Spleen (tissue), 11 donors: ENCODE measurements around the gene MN1. TPM values are rescaled to one million over a fixed set of nuclear protein-coding genes. Genes with fewer than 3 reads are reported as not detected.

Experiments
- DNase-seq: peaks from one replicate; pipeline ENCODE4 v3.0.0-alpha.2; 2020
- H3K27ac ChIP-seq, 8 donors: fragments of 200-600 bp; sonication (generic) in 7 of 8; 1 replicate in 4 of 8; 2 replicates in 4 of 8; pipeline versions ENCODE4 v1.5.0 to v1.8.0; 2016 to 2021; ENCODE audit warnings: inconsistent platforms in 4 of 8, mild to moderate bottlenecking in 4 of 8, moderate library complexity in 1 of 8
- H3K27me3 ChIP-seq, 7 donors: fragments of 200-600 bp; sonication (generic) in 6 of 7; replicated peaks in 1 of 7; 1 replicate in 4 of 7; 2 replicates in 3 of 7; pipeline versions ENCODE4 v1.5.0 to v1.8.0; 2016 to 2021; ENCODE audit warnings: inconsistent platforms in 3 of 7, mild to moderate bottlenecking in 1 of 7
- H3K36me3 ChIP-seq, 6 donors: fragments of 200-600 bp; sonication (generic) in 5 of 6; 1 replicate in 4 of 6; 2 replicates in 2 of 6; pipeline versions ENCODE4 v1.5.0 to v1.8.0; 2016 to 2021; ENCODE audit warnings: inconsistent platforms in 2 of 6
- H3K4me1 ChIP-seq, 6 donors: fragments of 200-600 bp; sonication (generic) in 5 of 6; 1 replicate in 3 of 6; 2 replicates in 3 of 6; pipeline versions ENCODE4 v1.5.0 to v1.8.0; 2016 to 2021; ENCODE audit warnings: inconsistent platforms in 3 of 6
- H3K4me3 ChIP-seq, 8 donors: fragments of 200-600 bp; sonication (generic) in 7 of 8; 1 replicate in 4 of 8; 2 replicates in 4 of 8; pipeline versions ENCODE4 v1.5.0 to v1.8.0; 2016 to 2021; ENCODE audit warnings: inconsistent platforms in 4 of 8, mild to moderate bottlenecking in 4 of 8, moderate library complexity in 2 of 8
- H3K9me3 ChIP-seq, 8 donors: fragments of 200-600 bp; sonication (generic) in 7 of 8; 1 replicate in 4 of 8; 2 replicates in 4 of 8; pipeline versions ENCODE4 v1.5.0 to v1.8.0; 2016 to 2021; ENCODE audit warnings: inconsistent platforms in 4 of 8
- CTCF ChIP-seq, 11 experiments: fragments of 200-600 bp in 7 of 11; fragments of 450-650 bp in 4 of 11; sonication (generic) in 4 of 11; IDR thresholded peaks in 8 of 11; conservative IDR thresholded peaks in 3 of 11; 1 replicate in 7 of 11; 2 replicates in 4 of 11; pipeline versions ENCODE4 v1.4.0 to v1.8.0; 2016 to 2021; ENCODE audit warnings: antibody characterized with exemption in 11 of 11, inconsistent platforms in 4 of 11, mild to moderate bottlenecking in 1 of 11
- POLR2A ChIP-seq, 3 donors: fragments of 450-650 bp; IDR thresholded peaks; one replicate each; pipeline ENCODE4 v1.5.1; 2017; ENCODE audit warnings: antibody characterized with exemption in 3 of 3, mild to moderate bottlenecking in 1 of 3
- POLR2AphosphoS5 ChIP-seq, 3 donors: sonication (generic); formaldehyde crosslinking; IDR thresholded peaks; one replicate each; pipeline ENCODE4 v1.5.1; 2017; ENCODE audit warnings: antibody characterized with exemption in 3 of 3
- WGBS, 5 donors: extraction: QIAGEN DNeasy Blood & Tissue Kit in 3 of 5; methylation state at CpG; one replicate each; pipeline versions ENCODE4 v1.1.5 to v1.1.7; 2013 to 2018; 5-methylcytosine and 5-hydroxymethylcytosine counted together
- intact Hi-C: fragments of 100-400 bp; cut with DNase I; formaldehyde crosslinking; loops from one replicate; pipeline ENCODE4 v1.15.0; 2023; ENCODE audit warnings: low total_unique reads
- polyA plus RNA-seq, 3 donors: library from polyadenylated mRNA; stranded (reverse); fragments of 200-250 nt; gene quantifications; one replicate each; pipeline ENCODE4 v1.2.1, GENCODE V29; 2013
- total RNA-seq, 7 donors: library from RNA; depleted of rRNA in 3 of 7; stranded (reverse); fragments of >200 nt in 3 of 7; fragmentation: NEBNext Ultra II Directional in 4 of 7; extraction: Animal tissue kit (Norgen Biotek cat#: 25700) in 4 of 7; gene quantifications; one replicate each; pipeline versions ENCODE4 v1.1.0 to v1.2.1, GENCODE V29; 2016 to 2021
- donor health status: healthy with polysubstance abuse.
- donor health status: DM: no; HTN: no; CAD: no; lungs with moderate emphysema.
- donor health status: DM: no; HTN: no; CAD: no.
- donor health status: Bipolar disorder and iron deficiency.
- donor health status: healthy.
- donor health status: DM: no; HTN: no; CAD: no.
- donor health status: DM: yes; HTN: yes; CAD: no.

Gene MN1
- total and polyA plus RNA-seq, 10 donors, result 0.15 to 1.5 (median 0.71) TPM

DNA sequence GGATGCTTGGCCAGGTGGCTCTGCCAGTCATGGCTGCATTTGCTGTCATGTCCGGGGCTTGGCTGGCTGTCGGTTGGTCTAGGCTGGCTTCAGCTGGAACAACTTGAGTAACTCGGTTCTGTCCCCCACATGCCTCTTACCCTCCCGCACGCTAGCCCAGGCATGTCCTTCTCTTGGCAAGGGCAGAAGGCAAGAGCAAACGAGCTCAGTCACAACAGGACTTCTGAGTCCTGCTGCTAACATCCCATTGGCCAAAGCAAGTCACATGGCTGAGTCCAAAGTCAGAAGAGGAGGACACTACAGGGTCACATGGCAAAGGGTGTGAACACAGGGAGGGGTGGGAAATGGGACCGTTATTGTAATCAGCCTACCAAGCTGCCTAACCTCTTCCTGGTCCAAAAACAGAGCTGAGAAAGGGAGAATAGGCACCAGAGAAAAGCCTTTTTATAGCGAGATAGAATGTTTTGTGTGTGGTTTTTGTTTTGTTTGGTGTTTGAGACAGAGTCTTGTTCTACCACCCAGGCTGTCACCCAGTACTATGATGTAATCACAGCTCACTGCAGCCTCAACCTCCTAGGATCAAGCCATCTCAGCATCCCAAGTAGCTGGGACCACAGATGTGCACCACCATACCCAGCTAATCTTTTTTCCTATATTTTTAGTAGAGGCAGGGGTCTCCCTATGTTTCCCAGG lies 81.9 kb downstream of the MN1 start:
- TF ChIP-seq CTCF (IDR thresholded peaks at IDR 0.05 in 8 of 11, conservative IDR thresholded peaks at IDR 0.05 in 3 of 11), result no peak
- no peak for TF ChIP-seq POLR2AphosphoS5 (IDR thresholded peaks at IDR 0.05)
- no peak for TF ChIP-seq POLR2A (IDR thresholded peaks at IDR 0.05)
- H3K4me3 ChIP-seq, result no peak overlapping the region
- no peak overlapping the region for H3K27ac ChIP-seq
- WGBS, 5 donors, result 30 to 64% (median 59%) methylated on average over 8 of the region's 8 CpGs
- DNase-seq, result peak; percentile 48
- peaks cover 0 to 24% (median 0%) of the 10 kb centered on the region in 7 donors for H3K27me3 ChIP-seq
- peaks cover 0 to 5% (median 0%) of the 10 kb centered on the region in 8 donors for H3K9me3 ChIP-seq
- H3K36me3 ChIP-seq, result no peaks in the 10 kb centered on the region
- H3K4me1 ChIP-seq, result peaks cover 0 to 11% (median 0%) of the 10 kb centered on the region in 6 donors
- intact Hi-C loops, result no loop called here

DNA sequence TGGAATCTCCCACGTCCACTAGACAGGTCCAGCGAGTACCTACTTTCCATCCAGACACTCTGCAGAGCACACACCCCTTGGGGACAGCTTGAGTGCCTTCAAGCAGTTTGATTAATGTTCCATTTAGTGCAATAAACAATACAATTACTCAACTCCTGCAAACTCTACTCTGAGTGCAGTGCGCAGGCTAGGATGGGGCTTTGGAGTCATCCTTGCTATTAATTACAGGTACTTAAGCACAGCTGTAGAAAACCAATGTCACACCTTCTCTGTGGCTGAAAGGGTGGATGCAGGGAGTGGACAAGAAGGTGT lies 82.6 kb downstream of the MN1 start:
- H3K27ac ChIP-seq, result no peak overlapping the region
- H3K36me3 ChIP-seq, result no peaks in the 10 kb centered on the region
- TF ChIP-seq POLR2A (IDR thresholded peaks at IDR 0.05), result no peak
- no peak for TF ChIP-seq POLR2AphosphoS5 (IDR thresholded peaks at IDR 0.05)
- no peak for TF ChIP-seq CTCF (IDR thresholded peaks at IDR 0.05 in 8 of 11, conservative IDR thresholded peaks at IDR 0.05 in 3 of 11)
- peak; percentile 17 for DNase-seq
- H3K27me3 ChIP-seq, result peaks cover 0 to 24% (median 0%) of the 10 kb centered on the region in 7 donors
- peaks cover 0 to 5% (median 0%) of the 10 kb centered on the region in 8 donors for H3K9me3 ChIP-seq
- H3K4me1 ChIP-seq, result peaks cover 0 to 11% (median 0%) of the 10 kb centered on the region in 6 donors
- WGBS, 5 donors, result 74 to 88% (median 83%) methylated on average over 3 of the region's 3 CpGs
- intact Hi-C loops, result no loop called here
- H3K4me3 ChIP-seq, result no peak overlapping the region

DNA sequence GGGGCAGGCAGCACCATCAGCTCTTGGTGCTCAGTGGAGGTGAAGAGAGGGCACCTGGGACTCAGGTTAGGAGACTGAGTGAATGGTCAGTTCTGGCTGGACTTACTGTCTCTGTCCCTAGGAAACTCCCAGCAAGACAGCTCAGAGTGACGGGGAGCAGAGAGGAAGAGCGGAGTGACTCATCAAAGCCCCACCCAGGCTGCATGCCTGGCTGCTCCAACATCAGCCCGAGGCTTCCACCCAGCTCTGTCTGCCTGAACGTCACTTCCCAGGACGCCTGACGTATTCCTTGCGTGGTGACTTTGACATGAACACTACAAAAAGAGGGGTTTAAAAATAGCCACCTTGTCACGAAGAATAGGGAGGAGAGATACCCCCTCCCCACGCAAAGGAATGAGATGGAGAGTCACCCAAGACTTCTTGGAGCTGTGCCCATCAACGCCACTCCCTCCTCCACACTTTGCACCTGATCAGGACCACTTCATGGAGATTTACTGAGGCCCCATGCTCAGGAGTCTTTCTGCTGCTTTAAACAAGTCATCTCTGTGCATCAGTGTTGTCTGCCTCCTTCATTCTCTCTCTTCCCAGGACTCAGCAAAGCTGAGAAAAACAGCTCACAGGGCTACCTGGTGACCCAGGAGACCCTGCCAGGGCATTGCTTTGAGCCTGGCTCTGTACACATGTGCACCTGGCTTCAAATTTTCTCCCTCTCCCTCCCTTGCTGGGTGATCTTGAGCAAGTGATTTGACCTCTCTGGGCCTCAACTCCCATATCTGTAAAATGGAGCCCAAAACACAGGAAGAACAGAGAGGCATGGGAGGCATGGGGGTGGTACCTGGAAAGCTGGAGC lies 83.1 kb downstream of the MN1 start:
- no peak for TF ChIP-seq POLR2AphosphoS5 (IDR thresholded peaks at IDR 0.05)
- no peak for TF ChIP-seq CTCF (IDR thresholded peaks at IDR 0.05 in 8 of 11, conservative IDR thresholded peaks at IDR 0.05 in 3 of 11)
- TF ChIP-seq POLR2A (IDR thresholded peaks at IDR 0.05), result no peak
- Histone ChIP-seq H3K27me3 (peaks cover 0 to 24% (median 0%) of the 10 kb centered on the region in 7 donors), H3K4me1 (peaks cover 0 to 11% (median 0%) of the 10 kb centered on the region in 6 donors), H3K4me3 (no peak overlapping the region), H3K9me3 (peaks cover 0 to 5% (median 0%) of the 10 kb centered on the region in 8 donors), H3K36me3 (no peaks in the 10 kb centered on the region), H3K27ac (no peak overlapping the region)
- peak; percentile 58 for DNase-seq
- intact Hi-C loops, result no loop called here
- WGBS, 5 donors, result 44 to 60% (median 46%) methylated on average over 8 to 10 of the region's 10 CpGs

DNA sequence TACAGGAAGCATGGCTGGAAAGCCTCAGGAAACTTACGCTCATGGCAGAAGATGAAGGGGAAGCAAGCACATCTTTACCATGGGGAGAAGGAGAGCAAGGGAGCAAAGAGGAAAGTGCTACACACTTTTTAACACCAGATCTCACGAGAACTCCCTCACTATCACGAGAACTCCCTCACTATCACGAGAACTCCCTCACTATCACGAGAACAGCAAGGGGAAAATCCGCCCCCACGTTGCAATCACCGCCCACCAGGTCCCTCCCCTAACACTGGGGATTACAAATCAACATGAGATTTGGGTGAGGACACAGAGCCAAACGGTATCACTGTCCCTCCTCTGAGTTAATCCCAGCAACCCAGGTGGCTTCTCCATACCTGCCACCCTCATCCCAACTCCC lies 84.5 kb downstream of the MN1 start:
- Histone ChIP-seq H3K36me3 (no peaks in the 10 kb centered on the region), H3K4me3 (no peak overlapping the region), H3K4me1 (peaks cover 0 to 11% (median 0%) of the 10 kb centered on the region in 6 donors), H3K27me3 (peaks cover 0 to 26% (median 0%) of the 10 kb centered on the region in 7 donors), H3K27ac (no peak overlapping the region), H3K9me3 (peaks cover 0 to 5% (median 0%) of the 10 kb centered on the region in 8 donors)
- WGBS, 5 donors, result 74 to 87% (median 86%) methylated on average over 9 of the region's 9 CpGs
- DNase-seq, result peak; percentile 17
- intact Hi-C loops, result no loop called here
- TF ChIP-seq POLR2AphosphoS5 (IDR thresholded peaks at IDR 0.05) (no peak), POLR2A (IDR thresholded peaks at IDR 0.05) (no peak), CTCF (IDR thresholded peaks at IDR 0.05 in 8 of 11, conservative IDR thresholded peaks at IDR 0.05 in 3 of 11) (no peak)
